MM.1S (cell line): ENCODE data around the gene RSBN1.

Experiments
- DNase-seq: peaks from one replicate; pipeline ENCODE4 v3.0.0-alpha.2; 2015
- H2AFZ ChIP-seq: fragments of 300-600 bp; sonication (generic); 2 replicates; pipeline ENCODE4 v1.6.0; 2016; ENCODE audit warnings: antibody characterized with exemption, low read length
- H3F3A ChIP-seq: fragments of 300-600 bp; sonication (generic); 2 replicates; pipeline ENCODE4 v1.6.1; 2016; ENCODE audit warnings: mild to moderate bottlenecking, antibody characterized with exemption, low read length, moderate library complexity, mixed read lengths; ENCODE audit not compliant: insufficient read depth
- H3K27ac ChIP-seq: fragments of 300-600 bp; sonication (generic); 2 replicates; pipeline ENCODE4 v1.5.1; 2016; ENCODE audit warnings: mild to moderate bottlenecking, low read length
- H3K27me3 ChIP-seq: fragments of 300-600 bp; sonication (generic); replicated peaks from 2 replicates; pipeline ENCODE4 v1.6.0; 2016; ENCODE audit warnings: low read length; ENCODE audit not compliant: insufficient read depth
- H3K36me3 ChIP-seq: fragments of 300-600 bp; sonication (generic); replicated peaks from 2 replicates; pipeline ENCODE4 v1.6.1; 2016; ENCODE audit warnings: mild to moderate bottlenecking, low read length, mixed read lengths; ENCODE audit not compliant: insufficient read depth
- H3K4me1 ChIP-seq: fragments of 300-600 bp; sonication (generic); 2 replicates; pipeline ENCODE4 v1.6.1; 2016; ENCODE audit warnings: low read length, mixed read lengths
- H3K4me2 ChIP-seq: fragments of 300-600 bp; sonication (generic); 2 replicates; pipeline ENCODE4 v1.6.0; 2016; ENCODE audit warnings: low read depth, low read length
- H3K4me3 ChIP-seq: fragments of 300-600 bp; sonication (generic); 2 replicates; pipeline ENCODE4 v1.5.1; 2016; ENCODE audit warnings: low read length, mixed read lengths
- H3K79me2 ChIP-seq: fragments of 300-600 bp; sonication (generic); 2 replicates; pipeline ENCODE4 v1.6.1; 2016; ENCODE audit warnings: mixed run types, low read length, mixed read lengths
- H3K9ac ChIP-seq: fragments of 300-600 bp; sonication (generic); 2 replicates; pipeline ENCODE4 v1.6.1; 2016; ENCODE audit warnings: low read length, mixed read lengths
- H3K9me2 ChIP-seq: fragments of 300-600 bp; sonication (generic); replicated peaks from 2 replicates; pipeline ENCODE4 v1.6.1; 2016; ENCODE audit warnings: mild to moderate bottlenecking, low read length, mixed read lengths; ENCODE audit not compliant: insufficient read depth
- H3K9me3 ChIP-seq: fragments of 300-600 bp; sonication (generic); replicated peaks from 2 replicates; pipeline ENCODE4 v1.6.1; 2016; ENCODE audit warnings: mild to moderate bottlenecking, low read length, mixed read lengths; ENCODE audit not compliant: insufficient read depth
- H4K20me1 ChIP-seq: fragments of 300-600 bp; sonication (generic); 2 replicates; pipeline ENCODE4 v1.6.1; 2016; ENCODE audit warnings: mild to moderate bottlenecking, low read length, moderate library complexity, mixed read lengths; ENCODE audit not compliant: insufficient read depth
- EZH2 ChIP-seq: fragments of 300-600 bp; sonication (generic); optimal IDR thresholded peaks from 2 replicates; pipeline ENCODE3; 2017; ENCODE audit warnings: low read depth, mild to moderate bottlenecking, antibody characterized with exemption, low read length, mixed read lengths
- EZH2phosphoT487 ChIP-seq: fragments of 300-600 bp; sonication (generic); IDR thresholded peaks from 2 replicates; pipeline ENCODE4 v1.6.1; 2018; ENCODE audit warnings: antibody characterized with exemption, low read length
- TF ChIP-seq, protein P1 (sequence below): fragments of 300-600 bp; sonication (generic); IDR thresholded peaks from 2 replicates; pipeline ENCODE4 v1.5.1; 2016; ENCODE audit warnings: antibody characterized with exemption, low read length, mixed read lengths

RSBN1 gene

DNA sequence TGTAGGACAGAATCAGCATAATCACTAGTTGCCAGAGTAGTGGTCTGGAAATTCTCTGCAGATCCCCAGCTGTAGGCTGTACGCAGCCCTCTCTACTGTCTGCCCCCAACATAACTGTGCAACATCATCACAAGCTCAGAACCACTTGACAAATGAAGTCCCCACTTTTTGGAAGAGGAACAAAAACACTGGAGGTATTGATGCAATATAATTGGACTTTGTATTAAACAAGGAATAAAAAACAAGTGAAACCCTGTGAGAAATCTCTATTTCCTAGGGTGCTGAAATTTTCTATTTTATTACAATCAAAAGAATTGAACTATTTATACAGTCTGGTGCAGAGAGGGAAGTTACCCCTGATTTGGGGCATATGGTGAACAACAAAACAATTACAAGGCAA is 68.2 kb downstream of the RSBN1 start:
- Histone ChIP-seq H4K20me1 (no peaks in the 10 kb centered on the region), H3K4me1 (no peaks in the 10 kb centered on the region)

GRCh38 chr1:113742515-113742914 is 69.8 kb downstream of the RSBN1 start:
- Histone ChIP-seq H3K27me3 (no peaks in the 10 kb centered on the region), H3K4me1 (no peaks in the 10 kb centered on the region), H4K20me1 (no peaks in the 10 kb centered on the region), H3K4me2 (no peak overlapping the region), H3K9me3 (no peaks in the 10 kb centered on the region), H3F3A (no peaks in the 10 kb centered on the region), H3K4me3 (no peak overlapping the region), H2AFZ (no peak overlapping the region), H3K9ac (no peak overlapping the region), H3K27ac (no peak overlapping the region), H3K79me2 (no peaks in the 10 kb centered on the region), H3K36me3 (no peaks in the 10 kb centered on the region), H3K9me2 (no peaks in the 10 kb centered on the region)
- TF ChIP-seq EZH2 = no peak
- TF ChIP-seq EZH2phosphoT487 = no peak
- TF ChIP-seq, protein P1, sequence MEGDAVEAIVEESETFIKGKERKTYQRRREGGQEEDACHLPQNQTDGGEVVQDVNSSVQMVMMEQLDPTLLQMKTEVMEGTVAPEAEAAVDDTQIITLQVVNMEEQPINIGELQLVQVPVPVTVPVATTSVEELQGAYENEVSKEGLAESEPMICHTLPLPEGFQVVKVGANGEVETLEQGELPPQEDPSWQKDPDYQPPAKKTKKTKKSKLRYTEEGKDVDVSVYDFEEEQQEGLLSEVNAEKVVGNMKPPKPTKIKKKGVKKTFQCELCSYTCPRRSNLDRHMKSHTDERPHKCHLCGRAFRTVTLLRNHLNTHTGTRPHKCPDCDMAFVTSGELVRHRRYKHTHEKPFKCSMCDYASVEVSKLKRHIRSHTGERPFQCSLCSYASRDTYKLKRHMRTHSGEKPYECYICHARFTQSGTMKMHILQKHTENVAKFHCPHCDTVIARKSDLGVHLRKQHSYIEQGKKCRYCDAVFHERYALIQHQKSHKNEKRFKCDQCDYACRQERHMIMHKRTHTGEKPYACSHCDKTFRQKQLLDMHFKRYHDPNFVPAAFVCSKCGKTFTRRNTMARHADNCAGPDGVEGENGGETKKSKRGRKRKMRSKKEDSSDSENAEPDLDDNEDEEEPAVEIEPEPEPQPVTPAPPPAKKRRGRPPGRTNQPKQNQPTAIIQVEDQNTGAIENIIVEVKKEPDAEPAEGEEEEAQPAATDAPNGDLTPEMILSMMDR = no peak
- DNase-seq = peak; percentile 48

More for the DNA sequence above, 68.2 kb downstream of the RSBN1 start:
- no peak overlapping the region for H3K9ac ChIP-seq
- H3K27me3 ChIP-seq = no peaks in the 10 kb centered on the region
- H3K4me2 ChIP-seq = no peak overlapping the region
- no peak overlapping the region for H2AFZ ChIP-seq
- H3K36me3 ChIP-seq = no peaks in the 10 kb centered on the region
- H3K79me2 ChIP-seq = no peaks in the 10 kb centered on the region
- H3F3A ChIP-seq = no peaks in the 10 kb centered on the region
- no peaks in the 10 kb centered on the region for H3K9me3 ChIP-seq
- H3K27ac ChIP-seq = no peak overlapping the region
- H3K9me2 ChIP-seq = no peaks in the 10 kb centered on the region
- DNase-seq = no peak
- no peak overlapping the region for H3K4me3 ChIP-seq
- TF ChIP-seq EZH2phosphoT487 (no peak), EZH2 (no peak)
- TF ChIP-seq, protein P1 = no peak

- peak; percentile 59 for DNase-seq
- Histone ChIP-seq H3K27ac (peak overlapping the region; percentile 64; the same call in 1 of the 2 replicates), H3K36me3 (no peaks in the 10 kb centered on the region)
These were observed 77.8 kb downstream of the RSBN1 start for GRCh38 chr1:113734357-113735055.

More at GRCh38 chr1:113734357-113735055, 77.8 kb downstream of the RSBN1 start:
- TF ChIP-seq EZH2 = no peak
- TF ChIP-seq, protein P1 = no peak
- H3K9me2 ChIP-seq = no peaks in the 10 kb centered on the region
- H3F3A ChIP-seq = peaks cover 12% of the 10 kb centered on the region
- no peaks in the 10 kb centered on the region for H3K9me3 ChIP-seq
- peak overlapping the region; percentile 39 for H3K4me2 ChIP-seq
- H3K9ac ChIP-seq = no peak overlapping the region
- H3K4me1 ChIP-seq = peaks cover 8% of the 10 kb centered on the region
- H4K20me1 ChIP-seq = no peaks in the 10 kb centered on the region
- H3K4me3 ChIP-seq = no peak overlapping the region
- H3K27me3 ChIP-seq = no peaks in the 10 kb centered on the region
- H2AFZ ChIP-seq = no peak overlapping the region
- H3K79me2 ChIP-seq = no peaks in the 10 kb centered on the region
